ENCODE data around the gene PITRM1.

The PITRM1 gene

DNA sequence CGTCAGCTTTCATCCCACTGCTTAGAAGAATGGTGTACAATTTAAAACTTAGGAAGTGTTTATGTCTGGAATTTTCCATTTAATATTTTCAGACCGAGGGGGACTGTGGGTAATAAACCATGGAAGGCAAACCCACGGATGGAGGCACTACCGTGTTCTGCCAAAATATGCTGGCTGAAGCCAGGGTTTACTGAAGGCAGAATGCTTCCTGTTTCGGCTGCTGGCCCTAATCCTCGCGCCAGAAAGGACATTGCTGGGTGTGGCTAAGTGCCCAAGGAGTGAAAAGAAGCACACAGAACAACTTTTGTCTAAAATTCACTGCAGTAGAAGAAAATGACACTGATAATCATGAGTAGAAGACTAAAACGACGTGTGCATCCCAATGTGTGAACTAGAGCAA, 32.3 kb downstream of the PITRM1 start:
- no peak for DNase-seq (ENCODE audit: low read depth in 2 of 3, low spot score in 1 of 3)

DNA sequence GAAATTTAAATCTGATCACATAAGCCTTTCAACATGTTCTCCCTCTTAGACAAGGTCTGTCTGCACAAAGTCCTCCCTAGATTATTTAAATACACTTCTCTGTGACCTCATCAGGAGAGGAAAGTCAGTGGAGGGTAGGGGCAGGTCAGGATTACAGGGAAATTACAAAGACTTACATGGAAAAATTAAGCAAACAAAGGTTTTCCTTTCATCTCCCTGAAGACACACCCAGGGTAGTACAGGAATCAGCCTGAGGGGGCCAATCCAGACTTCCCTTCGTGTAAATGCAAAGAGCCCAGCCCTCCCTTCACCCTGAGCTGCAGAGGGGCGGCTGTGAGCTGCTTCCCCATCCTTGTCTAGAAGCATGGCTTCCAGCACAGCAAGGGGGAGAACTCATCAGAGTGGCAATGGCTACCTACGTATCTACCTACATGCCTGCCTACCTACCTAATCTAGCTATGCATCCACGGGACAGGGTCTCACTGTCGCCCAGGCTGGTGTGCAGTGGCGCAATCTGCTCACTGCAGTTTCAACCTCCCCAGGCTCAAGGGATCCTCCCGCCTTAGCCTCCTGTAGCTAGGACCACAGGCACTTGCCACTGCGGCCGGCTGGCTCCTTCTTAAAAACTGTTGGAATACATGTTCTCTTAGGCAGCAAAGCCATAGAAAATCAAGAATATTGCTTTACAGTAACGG, 33.2 kb downstream of the PITRM1 start:
- no peak for DNase-seq (ENCODE audit: low read depth in 2 of 3, low spot score in 1 of 3)

DNA sequence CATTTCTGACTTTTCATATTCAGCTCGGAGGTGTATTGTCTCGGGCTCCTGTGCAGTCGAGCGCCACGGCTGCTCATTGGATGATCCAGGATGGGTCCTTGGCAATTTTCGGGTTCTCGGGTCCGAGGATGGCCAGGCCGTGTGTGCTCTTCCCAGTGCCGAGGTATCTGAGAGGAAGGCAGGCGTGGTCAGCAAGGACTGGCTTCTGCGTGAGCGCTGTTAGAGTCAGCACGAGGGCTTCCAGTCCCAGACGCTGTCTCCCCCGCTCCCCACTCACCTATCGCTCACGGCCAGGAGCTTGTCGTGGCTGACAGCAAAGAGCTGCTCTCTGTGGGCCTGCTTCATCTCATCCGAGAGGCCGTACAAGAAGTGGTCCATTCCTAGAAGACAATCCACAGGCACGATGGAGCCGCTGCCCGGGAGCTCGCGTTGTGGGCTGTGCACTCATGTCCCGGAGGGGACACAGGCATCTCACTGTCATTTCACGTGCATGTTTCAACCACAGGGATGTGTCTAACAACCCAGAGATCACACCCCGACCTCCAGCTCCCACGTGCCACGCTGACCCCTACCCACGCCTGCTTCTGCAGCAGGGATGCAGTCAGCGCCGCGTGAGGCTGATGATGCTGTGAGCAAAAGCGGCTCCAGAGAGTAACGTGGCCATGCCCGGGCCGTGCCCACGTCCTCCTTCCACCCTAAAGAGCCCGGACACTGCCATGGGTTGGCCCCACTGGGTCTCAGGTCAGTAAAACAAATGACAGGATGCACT, 34.4 kb downstream of the PITRM1 start:
- DNase-seq (ENCODE audit: low read depth in 2 of 3, low spot score in 1 of 3) = no peak

DNA sequence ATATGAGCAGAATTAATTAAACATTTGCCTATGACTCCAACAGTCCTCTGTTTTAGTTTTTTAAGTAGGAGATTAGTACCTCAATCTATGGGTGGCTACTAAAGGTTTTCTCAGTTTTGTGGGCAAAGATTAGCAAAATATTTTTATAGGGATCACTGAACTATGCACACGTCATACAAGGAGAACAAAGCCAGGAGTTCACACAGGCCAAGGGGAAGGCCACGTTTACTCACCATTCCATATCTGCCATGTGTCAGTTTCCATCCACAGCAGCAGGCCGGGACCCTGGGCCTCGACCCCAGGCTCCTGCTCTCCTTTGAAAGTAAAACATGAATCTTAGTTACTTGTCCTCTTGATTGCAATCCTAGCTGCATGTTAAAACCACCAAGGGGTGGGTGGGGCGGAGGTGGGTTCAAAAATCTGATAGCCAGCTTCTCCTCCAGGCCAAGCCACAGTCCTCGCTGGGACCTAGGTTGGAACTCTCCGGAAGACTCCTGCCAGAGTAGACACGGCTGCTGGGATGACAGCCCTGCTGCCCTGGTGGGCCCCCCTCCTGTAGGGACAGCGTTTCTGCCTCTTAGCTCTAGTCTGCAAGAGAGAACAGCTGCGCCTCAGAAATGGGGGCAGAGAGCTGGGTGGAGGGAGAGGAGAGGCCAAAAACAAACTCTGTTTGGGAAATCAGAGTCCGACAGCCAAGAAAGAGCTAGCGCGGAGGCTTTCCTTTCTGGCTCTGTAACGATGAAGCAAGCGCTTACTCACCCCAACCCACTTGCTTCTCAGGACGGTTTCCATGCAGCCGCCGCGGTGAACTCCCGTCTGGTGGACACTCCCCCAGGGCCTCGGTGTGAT, 35.6 kb downstream of the PITRM1 start:
- DNase-seq (ENCODE audit: low read depth in 2 of 3, low spot score in 1 of 3) = no peak

DNA sequence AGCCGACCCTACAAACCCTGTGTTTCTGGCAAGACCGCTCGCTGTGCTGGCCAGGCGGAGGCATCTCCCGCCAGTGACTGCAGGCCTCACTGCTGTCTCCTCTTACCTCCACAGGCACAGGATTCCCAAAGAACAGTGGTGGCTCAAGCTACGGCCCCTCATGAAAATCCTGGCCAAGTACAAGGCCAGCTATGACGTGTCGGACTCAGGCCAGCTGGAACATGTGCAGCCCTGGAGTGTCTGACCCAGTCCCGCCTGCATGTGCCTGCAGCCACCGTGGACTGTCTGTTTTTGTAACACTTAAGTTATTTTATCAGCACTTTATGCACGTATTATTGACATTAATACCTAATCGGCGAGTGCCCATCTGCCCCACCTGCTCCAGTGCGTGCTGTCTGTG, 36.2 kb downstream of the PITRM1 start:
- no peak for DNase-seq (ENCODE audit: low read depth in 2 of 3, low spot score in 1 of 3)

DNA sequence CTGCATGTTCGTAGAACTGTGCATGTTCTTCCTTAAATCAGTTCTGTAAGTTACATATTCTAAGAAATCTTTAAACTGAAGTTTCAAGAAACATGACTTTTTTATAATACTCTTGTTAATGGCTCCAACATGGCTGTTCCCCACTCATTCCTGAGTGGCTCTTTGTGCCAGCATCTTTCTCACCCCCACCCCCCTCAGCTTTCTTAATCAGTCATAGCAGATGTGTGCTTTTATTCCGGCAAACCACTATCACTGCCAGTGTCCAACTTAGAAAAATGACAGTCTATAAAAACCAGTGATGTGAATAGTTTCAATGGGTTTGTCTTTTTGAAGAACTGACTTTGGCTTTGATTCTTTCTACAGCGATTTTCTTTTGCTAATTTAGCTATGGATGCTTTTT, 37.6 kb downstream of the PITRM1 start:
- no peak for DNase-seq (ENCODE audit: low read depth in 2 of 3, low spot score in 1 of 3)

DNA sequence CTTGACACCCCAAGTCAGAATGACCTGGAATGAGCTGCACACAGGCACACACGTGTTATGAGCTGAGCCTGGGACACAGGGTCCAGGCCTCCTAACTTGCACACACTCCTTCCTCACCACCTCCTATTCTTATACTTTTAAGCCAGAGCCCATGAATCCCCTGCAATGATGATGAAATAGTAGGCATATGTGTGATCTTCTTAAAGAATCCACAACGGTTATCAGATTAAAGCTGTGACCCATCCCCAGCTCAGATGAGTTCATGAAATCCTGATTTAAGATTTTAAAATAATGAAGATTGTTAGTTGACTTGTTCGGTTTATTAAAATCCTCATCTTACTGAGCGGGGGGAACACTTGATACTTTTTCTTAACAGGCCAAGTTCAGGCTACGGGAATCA, 38.6 kb downstream of the PITRM1 start:
- DNase-seq (ENCODE audit: low read depth in 2 of 3, low spot score in 1 of 3) = no peak

DNA sequence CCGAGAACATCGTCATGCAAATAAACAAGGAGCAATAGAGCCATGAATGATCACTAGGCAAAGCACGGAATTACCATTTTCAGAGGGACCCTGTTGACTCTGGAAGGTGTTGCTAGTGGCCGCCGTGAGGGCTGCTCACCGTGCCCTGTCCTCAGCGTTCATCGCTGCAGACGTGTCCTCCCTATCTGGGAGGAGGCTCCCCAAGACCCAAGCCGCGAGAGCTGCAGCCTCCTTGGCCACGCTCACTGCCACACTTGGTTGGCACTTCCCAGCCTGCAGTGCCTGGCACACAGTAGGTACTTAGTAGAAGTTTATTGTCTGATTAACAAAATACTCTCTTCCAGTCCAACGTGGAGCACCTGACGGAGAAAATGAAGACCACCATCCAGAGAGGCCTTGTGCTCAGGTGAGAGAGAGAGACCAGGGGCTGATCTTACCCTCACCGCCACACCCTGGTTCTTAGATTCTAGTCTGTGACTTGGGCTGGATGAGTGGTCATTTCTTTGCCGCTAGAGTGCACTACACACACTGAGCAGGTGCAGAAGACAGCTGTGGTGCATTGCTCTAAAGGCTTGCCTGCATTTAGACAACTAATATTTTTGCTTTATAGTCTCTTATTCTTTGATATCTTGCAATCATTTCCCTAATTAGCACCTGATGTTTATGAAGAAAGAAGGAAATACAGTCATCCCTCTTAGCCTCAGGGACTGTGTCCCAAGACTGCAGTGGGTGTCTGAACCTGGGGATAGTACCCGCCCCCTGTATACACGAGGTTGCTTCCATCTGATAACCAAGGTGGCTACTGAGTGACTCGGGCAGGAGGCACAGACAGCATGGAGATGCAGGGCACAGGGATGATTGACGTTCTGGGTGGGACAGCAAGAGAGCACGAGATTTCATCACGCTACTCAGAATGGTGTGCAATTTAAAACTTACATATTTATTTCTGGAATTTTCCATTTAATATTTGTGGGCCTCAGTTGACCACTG, 40.3 kb downstream of the PITRM1 start:
- DNase-seq (ENCODE audit: low read depth in 2 of 3, low spot score in 1 of 3) = no peak

DNA sequence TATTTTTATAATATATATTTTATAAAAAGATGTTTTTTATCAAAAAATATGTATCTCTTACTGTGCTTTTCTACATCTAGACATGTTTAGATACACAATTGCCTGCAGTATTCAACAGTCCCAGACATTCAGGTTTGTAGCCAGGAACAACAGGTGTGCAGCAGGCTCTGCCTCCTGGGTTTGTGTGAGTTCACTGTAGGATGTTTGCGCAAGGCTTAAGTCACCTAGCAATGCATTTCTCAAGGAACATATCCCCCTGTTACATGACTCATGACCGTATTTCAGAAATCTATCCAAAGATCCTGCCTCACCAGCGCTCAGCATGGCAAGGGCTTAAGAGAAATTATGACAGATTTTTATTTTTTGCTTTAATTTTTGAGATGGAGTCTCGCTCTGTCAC, 41.5 kb downstream of the PITRM1 start:
- DNase-seq (ENCODE audit: low read depth in 2 of 3, low spot score in 1 of 3) = no peak

DNA sequence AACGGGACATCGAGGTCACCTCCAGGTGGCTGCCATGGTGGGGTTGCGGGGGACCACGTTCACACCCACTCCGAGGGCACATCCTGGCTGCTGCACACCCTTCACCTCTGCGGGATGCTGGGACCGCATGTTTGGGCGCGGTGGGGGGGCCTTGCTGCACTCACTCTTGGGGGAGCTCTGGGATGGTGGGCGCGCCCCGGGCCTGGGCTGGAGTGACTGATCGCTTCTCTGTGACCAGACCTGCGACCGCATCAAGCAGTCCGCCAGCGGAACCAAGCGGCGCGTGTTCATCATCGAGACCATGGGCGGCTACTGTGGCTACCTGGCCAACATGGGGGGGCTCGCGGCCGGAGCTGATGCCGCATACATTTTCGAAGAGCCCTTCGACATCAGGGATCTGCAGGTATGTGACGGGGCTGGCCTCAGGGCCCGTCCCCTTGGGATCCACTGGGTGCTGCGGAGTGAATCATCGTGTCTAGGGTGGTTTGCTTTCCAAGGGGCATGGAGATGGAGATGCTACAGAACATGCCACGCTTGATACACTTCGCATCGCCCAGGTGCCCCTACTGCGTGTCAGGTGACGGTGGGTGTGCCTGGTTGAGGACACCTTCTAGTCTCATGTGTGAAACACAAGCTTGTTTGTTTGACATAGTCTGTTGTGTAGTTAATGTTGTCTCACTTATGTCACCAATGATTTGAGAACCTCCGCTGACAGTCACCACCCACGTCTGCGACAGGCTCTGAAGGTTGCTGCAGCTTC, 42.8 kb downstream of the PITRM1 start:
- no peak for DNase-seq (ENCODE audit: low read depth in 2 of 3, low spot score in 1 of 3)

DNA sequence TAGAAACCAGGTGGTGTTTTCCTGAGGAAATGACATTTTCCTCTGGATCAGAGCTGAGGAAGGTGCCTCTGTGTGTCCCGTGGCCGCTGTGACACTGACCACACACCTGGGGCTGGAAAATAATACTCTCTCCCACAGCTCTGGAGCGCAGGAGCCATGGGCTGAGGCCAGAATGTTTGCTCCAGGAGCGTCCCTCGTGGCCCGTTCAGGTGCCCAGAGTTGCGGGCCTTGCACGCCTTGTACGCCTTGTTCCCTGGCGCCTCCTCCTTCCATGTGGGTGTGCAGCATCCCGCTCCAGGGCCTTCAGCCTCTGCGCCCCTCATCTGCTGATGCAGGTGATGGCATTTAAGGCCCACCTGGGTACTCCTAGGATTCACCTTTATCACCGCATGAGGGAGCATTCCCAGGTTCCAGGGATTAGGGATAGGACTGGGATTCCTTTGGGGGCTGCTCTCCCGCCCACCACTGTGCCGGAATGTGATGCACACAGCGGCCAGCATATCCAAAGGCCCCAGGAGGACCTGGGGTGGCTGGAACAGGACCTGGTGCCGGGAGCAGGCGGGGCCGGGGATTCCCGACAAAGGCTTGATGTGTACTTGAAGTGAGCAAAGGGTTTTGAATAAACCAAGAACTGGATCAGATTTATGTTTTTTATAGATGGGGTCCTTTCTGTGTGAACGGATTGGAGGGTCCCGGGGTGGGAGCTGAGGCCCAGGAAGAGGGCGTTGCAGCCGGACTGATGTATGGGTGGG, 44.0 kb downstream of the PITRM1 start:
- no peak for DNase-seq (ENCODE audit: low read depth in 2 of 3, low spot score in 1 of 3)

DNA sequence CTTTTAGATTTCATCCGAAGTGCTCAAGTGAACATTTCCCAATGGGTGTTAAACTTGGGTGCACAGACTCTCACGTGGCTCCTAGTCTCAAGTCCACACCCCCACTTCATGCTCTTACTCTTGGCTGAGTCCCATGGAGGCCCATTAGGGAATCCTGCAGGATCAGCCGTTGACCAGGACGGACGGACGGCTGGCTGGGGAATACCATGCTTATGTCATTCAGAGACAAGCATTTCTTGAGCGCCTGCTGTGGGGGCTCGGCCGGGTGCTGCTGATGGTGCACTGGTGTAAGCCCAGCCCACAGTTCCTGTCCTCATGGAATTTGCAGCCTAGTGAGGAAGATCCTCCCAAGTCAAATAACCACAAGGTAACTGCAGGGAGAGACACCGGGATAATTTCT, 44.7 kb downstream of the PITRM1 start:
- no peak for DNase-seq (ENCODE audit: low read depth in 2 of 3, low spot score in 1 of 3)

DNA sequence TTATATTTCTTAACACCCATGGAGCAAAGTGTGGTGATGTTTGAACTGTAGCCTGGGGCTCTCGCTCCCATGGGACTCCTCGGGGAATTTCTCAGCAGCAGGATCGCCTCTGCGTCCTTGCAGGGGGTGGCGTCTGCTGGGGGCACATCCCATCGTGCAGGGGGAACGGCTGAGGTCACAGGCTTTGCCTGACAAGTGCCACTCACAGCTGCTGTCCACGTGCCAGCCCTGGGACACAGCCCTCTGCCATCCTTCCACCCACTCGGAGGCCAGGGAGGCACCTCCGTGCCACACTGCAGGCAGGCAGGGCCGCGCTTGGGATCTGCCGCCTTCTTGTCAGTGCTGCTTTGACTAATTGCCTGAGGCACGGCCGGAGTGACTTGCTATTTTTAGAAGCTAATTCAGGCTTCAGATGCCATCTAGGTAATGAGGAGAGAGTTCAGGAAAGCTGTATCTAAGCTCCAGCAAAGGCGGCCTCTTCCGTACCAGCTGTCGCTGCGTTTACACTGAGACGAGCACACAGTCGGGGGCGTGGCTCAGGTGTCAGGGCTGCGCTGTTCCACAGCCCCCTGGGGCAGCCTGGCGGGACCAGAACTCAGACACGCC, 45.7 kb downstream of the PITRM1 start:
- no peak for DNase-seq (ENCODE audit: low read depth in 2 of 3, low spot score in 1 of 3)

DNA sequence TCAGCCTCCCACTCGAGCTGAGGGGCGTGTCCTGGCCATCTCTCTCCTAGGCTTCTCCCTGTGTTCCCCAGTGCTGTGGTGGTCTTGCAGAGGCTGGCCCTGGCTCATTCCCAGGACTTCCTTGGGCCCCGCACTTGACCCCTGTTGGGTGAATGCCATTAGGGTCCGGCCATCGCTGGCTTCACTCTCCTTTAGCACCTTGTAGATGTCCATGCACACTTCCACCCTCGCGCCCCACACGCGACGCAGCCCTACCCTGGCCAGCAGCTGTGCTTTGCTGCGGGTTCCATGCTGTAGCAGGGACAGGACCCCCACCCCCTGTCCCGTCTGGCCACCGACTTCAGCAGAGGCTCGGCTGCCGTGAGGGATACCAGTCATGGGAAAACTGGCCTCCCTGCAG, 46.3 kb downstream of the PITRM1 start:
- no peak for DNase-seq (ENCODE audit: low read depth in 2 of 3, low spot score in 1 of 3)

DNA sequence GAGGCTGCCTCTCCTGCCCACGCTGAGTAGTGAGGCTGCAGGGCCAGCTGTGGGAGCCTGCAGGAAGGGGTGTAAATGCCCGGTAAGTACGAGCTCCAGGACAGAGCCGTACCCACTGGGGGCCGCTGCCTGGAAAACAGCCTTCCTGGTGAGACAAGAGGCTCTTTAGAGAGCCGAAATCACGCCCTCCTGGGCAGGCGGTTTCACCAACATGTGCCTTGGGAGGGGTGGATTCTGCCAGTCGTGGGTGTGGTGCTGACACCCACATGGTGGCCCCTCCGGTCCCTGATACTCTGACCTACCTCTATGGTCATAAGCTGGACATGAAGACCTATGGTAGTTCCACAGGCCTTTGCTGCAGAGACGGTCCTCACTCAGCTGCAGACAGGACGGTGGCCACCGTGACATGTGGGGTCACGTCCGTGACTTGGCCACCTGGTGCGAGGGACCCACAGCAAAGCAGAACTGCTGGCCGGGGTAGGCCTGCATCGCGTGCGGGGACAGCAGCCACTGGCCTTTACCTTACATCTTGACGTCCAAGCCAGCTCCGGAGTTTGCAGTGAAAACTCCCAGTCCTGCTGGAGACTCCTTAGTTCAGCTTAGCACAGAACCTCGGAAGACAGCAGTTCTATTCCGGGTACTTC, 46.9 kb downstream of the PITRM1 start:
- DNase-seq (ENCODE audit: low read depth in 2 of 3, low spot score in 1 of 3) = no peak

DNA sequence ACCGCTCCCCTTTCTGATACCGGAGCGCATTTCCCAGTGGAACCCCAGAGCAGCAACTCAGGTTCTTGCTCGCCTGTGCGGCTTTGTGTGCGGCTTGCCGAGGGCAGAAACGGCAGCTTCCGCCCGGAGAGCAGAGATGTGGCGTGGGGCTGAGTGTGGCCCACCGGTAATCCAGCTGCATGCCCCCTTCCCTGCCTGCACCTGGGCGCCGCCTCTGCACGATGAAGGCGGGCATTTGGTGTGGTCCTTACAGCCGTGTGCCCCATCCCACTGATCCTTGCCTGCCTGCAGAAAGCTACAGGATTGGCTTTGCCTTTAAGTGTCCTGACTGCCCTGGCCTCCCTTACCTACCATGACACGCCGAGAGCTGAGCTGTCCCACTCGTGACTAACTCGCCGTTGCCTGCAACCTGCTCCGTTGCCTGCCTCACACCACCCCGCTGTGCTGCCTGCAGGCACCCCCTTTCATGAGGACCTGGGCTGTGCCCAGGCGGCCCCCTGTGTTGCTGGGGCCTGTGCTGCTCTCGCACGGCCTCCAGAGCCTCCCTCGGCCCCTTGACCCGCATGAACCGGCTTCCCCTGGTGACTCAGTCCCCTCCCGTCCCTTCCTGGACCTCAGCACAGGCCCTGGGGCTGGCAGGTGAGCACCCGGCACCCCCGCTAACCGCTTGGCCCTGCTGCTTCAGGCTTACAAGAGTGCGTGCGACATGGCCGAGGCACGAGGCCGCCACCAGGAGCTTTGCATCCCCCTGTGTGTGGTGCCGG, 48.0 kb downstream of the PITRM1 start:
- DNase-seq (ENCODE audit: low read depth in 2 of 3, low spot score in 1 of 3) = no peak

DNA sequence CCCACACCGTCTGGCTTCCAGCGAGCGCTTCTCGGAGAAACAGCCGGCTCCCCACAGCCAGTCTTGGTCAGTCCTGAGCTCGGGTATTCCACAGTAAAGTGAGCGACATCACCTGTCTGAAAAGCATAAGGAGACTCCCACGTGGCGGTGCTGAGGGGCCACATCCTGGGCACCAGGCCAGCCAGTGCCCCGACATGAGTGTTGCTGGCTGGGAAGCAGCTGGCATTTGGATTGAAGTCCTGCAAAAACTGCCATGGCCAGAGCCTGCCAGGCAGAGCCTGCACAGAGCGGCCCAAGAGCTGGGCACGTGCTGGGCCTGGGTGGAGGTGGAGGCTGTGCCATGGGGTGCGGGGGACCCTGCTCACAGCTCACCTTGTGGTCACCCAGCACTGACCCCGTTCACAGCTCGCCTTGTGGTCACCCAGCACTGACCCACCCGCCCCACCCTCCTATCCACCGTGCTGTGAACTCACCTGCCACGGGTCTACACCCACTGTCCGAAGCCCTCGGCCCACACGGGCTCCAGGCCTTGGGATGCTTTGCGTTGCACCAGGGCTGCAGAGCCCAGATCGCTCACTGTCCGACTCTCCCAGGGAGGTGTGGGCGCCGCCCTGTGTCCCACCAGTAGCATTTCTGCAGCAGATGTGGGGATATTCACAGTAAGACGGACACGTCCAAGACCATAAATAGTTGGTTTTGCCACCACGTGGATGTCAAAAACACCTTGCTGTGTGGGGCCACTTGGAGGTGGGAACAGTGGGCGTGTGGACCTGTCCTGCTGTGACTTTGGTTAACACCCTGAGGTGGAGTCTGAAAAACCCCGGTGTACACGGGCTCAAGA, 48.8 kb downstream of the PITRM1 start:
- DNase-seq (ENCODE audit: low read depth in 2 of 3, low spot score in 1 of 3) = no peak
